ENCODE measurements around the gene PRKG2. TPM values are rescaled to one million over a fixed set of nuclear protein-coding genes. Genes with fewer than 3 reads are reported as not detected.

PRKG2 gene
- total and polyA plus RNA-seq, 4 donors = 0.03 to 0.14 (median 0.08) TPM; not detected in 1

GRCh38 chr4:81071013-81071412 lies 144.0 kb downstream of the PRKG2 start (continued):
- no peak for TF ChIP-seq REST (IDR thresholded peaks at IDR 0.05)
- TF ChIP-seq ATF3 (IDR thresholded peaks at IDR 0.05) = no peak
- TF ChIP-seq RAD21 (IDR thresholded peaks at IDR 0.05) = no peak

- WGBS = 8% methylated on average over 6 of the region's 6 CpGs
- peak; percentile 44 for DNase-seq (ENCODE audit: low spot score)
- H3K36me3 ChIP-seq (ENCODE audit: control insufficient read depth in 4 of 4, insufficient read depth in 3 of 4, low read depth in 1 of 4, low read length in 3 of 4) = no peaks in the 10 kb centered on the region
- H3K27me3 ChIP-seq (ENCODE audit: control insufficient read depth in 4 of 4, insufficient read depth in 4 of 4, low read length in 3 of 4) = no peaks in the 10 kb centered on the region
- no peaks in the 10 kb centered on the region for H3K4me1 ChIP-seq (ENCODE audit: control insufficient read depth in 4 of 4, insufficient read depth in 4 of 4, low read length in 3 of 4)
- no peak overlapping the region for H3K4me3 ChIP-seq (ENCODE audit: low read depth in 1 of 3, low read length in 3 of 3)
- H3K9me3 ChIP-seq (ENCODE audit: control insufficient read depth in 4 of 4, low read length in 3 of 4) = no peaks in the 10 kb centered on the region
- no peak overlapping the region for H3K9ac ChIP-seq (ENCODE audit: low read depth in 1 of 2, low read length in 2 of 2)
- no peak overlapping the region for H3K27ac ChIP-seq (ENCODE audit: low read depth in 1 of 2, low read length in 2 of 2)
- TF ChIP-seq RXRA (IDR thresholded peaks at IDR 0.05) = peak in 1 of 2 donors; percentile 31
- TF ChIP-seq RAD21 (IDR thresholded peaks at IDR 0.05) = peak; percentile 82 to 89
- TF ChIP-seq FOXA2 (IDR thresholded peaks at IDR 0.05) = peak; percentile 44
- peak; percentile 86 for TF ChIP-seq CTCF (IDR thresholded peaks at IDR 0.05; ENCODE audit: low read depth, low read length, missing input control)
- TF ChIP-seq ZBTB33 (IDR thresholded peaks at IDR 0.05) = no peak
Measured at GRCh38 chr4:81069706-81070331, 145.2 kb downstream of the PRKG2 start.

GRCh38 chr4:81065446-81065845 lies 149.6 kb downstream of the PRKG2 start:
- H3K9ac ChIP-seq (ENCODE audit: low read depth in 1 of 2, low read length in 2 of 2) = no peak overlapping the region
- no peak for DNase-seq (ENCODE audit: low spot score)
- no peak overlapping the region for H3K4me3 ChIP-seq (ENCODE audit: low read depth in 1 of 3, low read length in 3 of 3)
- no peaks in the 10 kb centered on the region for H3K36me3 ChIP-seq (ENCODE audit: control insufficient read depth in 4 of 4, insufficient read depth in 3 of 4, low read depth in 1 of 4, low read length in 3 of 4)
- no peak overlapping the region for H3K27ac ChIP-seq (ENCODE audit: low read depth in 1 of 2, low read length in 2 of 2)
- no peaks in the 10 kb centered on the region for H3K27me3 ChIP-seq (ENCODE audit: control insufficient read depth in 4 of 4, insufficient read depth in 4 of 4, low read length in 3 of 4)
- 57% methylated on average over 5 of the region's 5 CpGs for WGBS
- no peaks in the 10 kb centered on the region for H3K9me3 ChIP-seq (ENCODE audit: control insufficient read depth in 4 of 4, low read length in 3 of 4)
- H3K4me1 ChIP-seq (ENCODE audit: control insufficient read depth in 4 of 4, insufficient read depth in 4 of 4, low read length in 3 of 4) = peaks cover 4 to 5% (median 4%) of the 10 kb centered on the region in 4 donors
- TF ChIP-seq YY1 (IDR thresholded peaks at IDR 0.05) (no peak), CTCF (IDR thresholded peaks at IDR 0.05; ENCODE audit: low read depth, low read length, missing input control) (no peak), EGR1 (IDR thresholded peaks at IDR 0.05; ENCODE audit: low read depth in 2 of 2) (no peak), ATF3 (IDR thresholded peaks at IDR 0.05) (no peak), NR2F2 (IDR thresholded peaks at IDR 0.05) (no peak), SP1 (IDR thresholded peaks at IDR 0.05) (no peak), RAD21 (IDR thresholded peaks at IDR 0.05) (no peak), RXRA (IDR thresholded peaks at IDR 0.05) (no peak), JUND (IDR thresholded peaks at IDR 0.05) (no peak), GABPA (IDR thresholded peaks at IDR 0.05 in 1 of 2, conservative IDR thresholded peaks at IDR 0.05 in 1 of 2) (no peak), ZBTB33 (IDR thresholded peaks at IDR 0.05) (no peak)
